ENCODE results near the gene SPATA46.

DNA sequence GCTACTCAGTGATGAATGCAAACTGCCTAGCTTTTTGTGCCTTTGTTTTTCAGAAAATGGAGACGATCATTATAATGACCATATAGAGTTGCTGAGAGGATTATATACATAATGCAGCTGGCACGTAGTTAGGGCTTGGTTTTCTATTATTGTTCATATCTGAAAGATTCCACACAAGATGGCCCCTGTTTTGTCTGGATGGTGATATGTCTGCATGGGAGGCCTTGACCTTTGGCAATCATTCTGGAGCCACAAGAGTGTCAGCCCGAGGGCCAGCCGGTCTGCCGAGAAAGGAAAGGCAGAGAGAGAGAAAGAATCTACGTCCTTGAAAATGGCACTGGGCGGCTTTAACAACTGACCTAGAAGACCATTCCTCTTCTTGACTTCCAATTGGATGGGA is 41.0 kb upstream of the SPATA46 start:
- TF ChIP-seq, protein P1, sequence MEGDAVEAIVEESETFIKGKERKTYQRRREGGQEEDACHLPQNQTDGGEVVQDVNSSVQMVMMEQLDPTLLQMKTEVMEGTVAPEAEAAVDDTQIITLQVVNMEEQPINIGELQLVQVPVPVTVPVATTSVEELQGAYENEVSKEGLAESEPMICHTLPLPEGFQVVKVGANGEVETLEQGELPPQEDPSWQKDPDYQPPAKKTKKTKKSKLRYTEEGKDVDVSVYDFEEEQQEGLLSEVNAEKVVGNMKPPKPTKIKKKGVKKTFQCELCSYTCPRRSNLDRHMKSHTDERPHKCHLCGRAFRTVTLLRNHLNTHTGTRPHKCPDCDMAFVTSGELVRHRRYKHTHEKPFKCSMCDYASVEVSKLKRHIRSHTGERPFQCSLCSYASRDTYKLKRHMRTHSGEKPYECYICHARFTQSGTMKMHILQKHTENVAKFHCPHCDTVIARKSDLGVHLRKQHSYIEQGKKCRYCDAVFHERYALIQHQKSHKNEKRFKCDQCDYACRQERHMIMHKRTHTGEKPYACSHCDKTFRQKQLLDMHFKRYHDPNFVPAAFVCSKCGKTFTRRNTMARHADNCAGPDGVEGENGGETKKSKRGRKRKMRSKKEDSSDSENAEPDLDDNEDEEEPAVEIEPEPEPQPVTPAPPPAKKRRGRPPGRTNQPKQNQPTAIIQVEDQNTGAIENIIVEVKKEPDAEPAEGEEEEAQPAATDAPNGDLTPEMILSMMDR (IDR thresholded peaks at IDR 0.05): no peak
- TF ChIP-seq EZH2 (IDR thresholded peaks at IDR 0.05; ENCODE audit: borderline replicate concordance, insufficient read depth, low read depth, low read length, poor library complexity, severe bottlenecking): no peak

Data from B cell (primary cell).